Gastrocnemius medialis (tissue), 4 donors: ENCODE data around the gene TSPAN9. TPM values are rescaled to one million over a fixed set of nuclear protein-coding genes. Genes with fewer than 3 reads are reported as not detected.

Source experiments
- ATAC-seq, 2 donors: fragments of 150-250 bp; one replicate each; pipeline ENCODE4 v1.9.1; 2016
- DNase-seq, 2 donors: peaks; one replicate each; pipeline ENCODE4 v3.0.0-alpha.2; 2019
- H3K27ac ChIP-seq, 4 donors: fragments of 200-600 bp; sonication (generic); 1 replicate in 1 of 4; 2 replicates in 3 of 4; pipeline ENCODE4 v1.5.1; 2016 to 2018; ENCODE audit warnings: mild to moderate bottlenecking in 2 of 4, moderate library complexity in 1 of 4
- H3K27me3 ChIP-seq, 3 donors: fragments of 200-600 bp; sonication (generic) in 2 of 3; 1 replicate in 1 of 3; 2 replicates in 2 of 3; pipeline versions ENCODE4 v1.5.1 to v1.6.0; 2016 to 2019; ENCODE audit warnings: mild to moderate bottlenecking in 1 of 3, moderate library complexity in 1 of 3
- H3K36me3 ChIP-seq, 2 donors: fragments of 200-600 bp; sonication (generic) in 1 of 2; one replicate each; pipeline ENCODE4 v1.5.1; 2017 to 2018
- H3K4me1 ChIP-seq, 2 donors: fragments of 200-600 bp; sonication (generic) in 1 of 2; one replicate each; pipeline ENCODE4 v1.5.1; 2016 to 2017; ENCODE audit warnings: mild to moderate bottlenecking in 2 of 2
- H3K4me3 ChIP-seq, 4 donors: fragments of 200-600 bp; sonication (generic) in 3 of 4; 1 replicate in 1 of 4; 2 replicates in 3 of 4; pipeline ENCODE4 v1.5.1; 2016 to 2019; ENCODE audit warnings: mild to moderate bottlenecking in 2 of 4
- H3K9me3 ChIP-seq, 3 donors: fragments of 200-600 bp; sonication (generic) in 2 of 3; 1 replicate in 1 of 3; 2 replicates in 2 of 3; pipeline ENCODE4 v1.5.1; 2016 to 2019
- CTCF ChIP-seq, 5 experiments: fragments of 450-650 bp in 3 of 5; fragments of 200-600 bp in 2 of 5; sonication (generic) in 2 of 5; IDR thresholded peaks in 4 of 5; conservative IDR thresholded peaks in 1 of 5; 1 replicate in 4 of 5; 2 replicates in 1 of 5; pipeline ENCODE4 v1.5.1; 2016 to 2019; ENCODE audit warnings: antibody characterized with exemption in 5 of 5, mild to moderate bottlenecking in 3 of 5, moderate library complexity in 3 of 5
- POLR2A ChIP-seq, 2 donors: fragments of 450-650 bp; IDR thresholded peaks; one replicate each; pipeline ENCODE4 v1.6.1; 2017; ENCODE audit warnings: antibody characterized with exemption in 2 of 2, mild to moderate bottlenecking in 2 of 2, moderate library complexity in 2 of 2
- in situ Hi-C, 4 donors: fragments of 200-750 bp; cut with MboI; loops; one replicate each; pipeline versions ENCODE4 v1.15.0 to v1.8.0; 2017; ENCODE audit warnings: low sequenced_read_pairs in 4 of 4
- intact Hi-C: fragments of 100-400 bp; cut with DNase I; formaldehyde crosslinking; loops from one replicate; pipeline ENCODE4 v1.15.1; 2023; ENCODE audit warnings: low total_unique reads
- total RNA-seq, 4 donors: library from RNA; depleted of rRNA; stranded (reverse); fragments of >200 nt; gene quantifications; one replicate each; pipeline versions ENCODE4 v1.1.0 to v1.2.3, GENCODE V29; 2016

TSPAN9 gene
- total RNA-seq, 4 donors from 2014 or later: 4.7 to 9.4 (median 7.4) TPM

GRCh38 chr12:3129301-3130056 lies 52.3 kb downstream of the TSPAN9 start:
- intact Hi-C loops (no loop called here), in situ Hi-C loops (loop anchor here in 3 of 4 donors (5.0 to 25.0 kb wide), 5 partner anchors 55 to 658 kb away; partner anchors contain the start of gene TSPAN9 (in 2 of the 3))
- H3K27ac ChIP-seq: peak overlapping the region; percentile 5 to 58 (median 44)
- H3K36me3 ChIP-seq: no peaks in the 10 kb centered on the region
- H3K9me3 ChIP-seq: no peaks in the 10 kb centered on the region
- DNase-seq (no peak), ATAC-seq (peak in 1 of 2 donors; percentile 9)
- no peaks in the 10 kb centered on the region for H3K27me3 ChIP-seq
- H3K4me3 ChIP-seq: peak overlapping the region; percentile 11 to 50 (median 33)
- no peak for TF ChIP-seq POLR2A (IDR thresholded peaks at IDR 0.05)
- no peak for TF ChIP-seq CTCF (IDR thresholded peaks at IDR 0.05 in 4 of 5, conservative IDR thresholded peaks at IDR 0.05 in 1 of 5)
- H3K4me1 ChIP-seq: peaks cover 20 to 29% of the 10 kb centered on the region in 2 donors

- DNase-seq: peak; percentile 25 to 53
- Histone ChIP-seq H3K27ac (peak overlapping the region; percentile 5 to 58 (median 44)), H3K9me3 (no peaks in the 10 kb centered on the region), H3K36me3 (no peaks in the 10 kb centered on the region), H3K4me1 (peaks cover 20 to 29% of the 10 kb centered on the region in 2 donors), H3K4me3 (peak overlapping the region; percentile 11 to 50 (median 33)), H3K27me3 (no peaks in the 10 kb centered on the region)
- intact Hi-C loops: no loop called here
- in situ Hi-C loops: loop anchor here in 3 of 4 donors (5.0 to 25.0 kb wide), 5 partner anchors 55 to 657 kb away; partner anchors contain the start of gene TSPAN9 (in 2 of the 3)
- TF ChIP-seq POLR2A (IDR thresholded peaks at IDR 0.05) (no peak), CTCF (IDR thresholded peaks at IDR 0.05 in 4 of 5, conservative IDR thresholded peaks at IDR 0.05 in 1 of 5) (no peak)
- peak; percentile 70 to 79 for ATAC-seq
These were observed 53.1 kb downstream of the TSPAN9 start for GRCh38 chr12:3130057-3130830.

- TF ChIP-seq POLR2A (IDR thresholded peaks at IDR 0.05): no peak
- TF ChIP-seq CTCF (IDR thresholded peaks at IDR 0.05 in 4 of 5, conservative IDR thresholded peaks at IDR 0.05 in 1 of 5): no peak
- in situ Hi-C loops: loop anchor here in 3 of 4 donors (5.0 to 25.0 kb wide), 5 partner anchors 56 to 656 kb away; partner anchors contain the start of gene TSPAN9 (in 2 of the 3)
- DNase-seq: no peak
These were observed 54.0 kb downstream of the TSPAN9 start for GRCh38 chr12:3131129-3131528.

GRCh38 chr12:3132636-3133404 lies 55.6 kb downstream of the TSPAN9 start:
- Histone ChIP-seq H3K4me3 (no peak overlapping the region), H3K9me3 (no peaks in the 10 kb centered on the region), H3K4me1 (peaks cover 20 to 40% of the 10 kb centered on the region in 2 donors), H3K27me3 (no peaks in the 10 kb centered on the region), H3K27ac (no peak overlapping the region), H3K36me3 (no peaks in the 10 kb centered on the region)
- in situ Hi-C loops: loop anchor here in 3 of 4 donors (5.0 to 25.0 kb wide), 5 partner anchors 58 to 654 kb away; partner anchors contain the start of gene TSPAN9 (in 2 of the 3)
- TF ChIP-seq CTCF (IDR thresholded peaks at IDR 0.05 in 4 of 5, conservative IDR thresholded peaks at IDR 0.05 in 1 of 5): no peak
- no peak for TF ChIP-seq POLR2A (IDR thresholded peaks at IDR 0.05)
- ATAC-seq (no peak), DNase-seq (no peak)
- intact Hi-C loops: no loop called here

More at GRCh38 chr12:3131129-3131528, 54.0 kb downstream of the TSPAN9 start:
- H3K4me3 ChIP-seq: no peak overlapping the region
- ATAC-seq: no peak
- intact Hi-C loops: no loop called here
- no peak overlapping the region for H3K27ac ChIP-seq
- H3K27me3 ChIP-seq: no peaks in the 10 kb centered on the region
- H3K9me3 ChIP-seq: no peaks in the 10 kb centered on the region
- H3K36me3 ChIP-seq: no peaks in the 10 kb centered on the region
- peaks cover 20 to 29% of the 10 kb centered on the region in 2 donors for H3K4me1 ChIP-seq
